Cardiac muscle cell (in vitro differentiated cells and primary cell): ENCODE results near the gene CENPP. TPM values are rescaled to one million over a fixed set of nuclear protein-coding genes. Genes with fewer than 3 reads are reported as not detected.

Experiments used
- DNase-seq, 2 donors: peaks; one replicate each; pipeline versions ENCODE4 v3.0.0 to v3.0.0-alpha.2; 2010 to 2017; ENCODE audit warnings: low read depth in 1 of 2, low spot score in 1 of 2
- H3K27ac ChIP-seq: fragments of 200-600 bp; sonication (generic); 2 replicates; pipeline ENCODE4 v1.5.1; 2016
- H3K27me3 ChIP-seq: fragments of 200-600 bp; sonication (generic); 2 replicates; pipeline ENCODE4 v1.6.0; 2016; ENCODE audit warnings: control low read depth
- H3K36me3 ChIP-seq: fragments of 200-600 bp; sonication (generic); 2 replicates; pipeline ENCODE4 v1.5.1; 2016; ENCODE audit warnings: control low read depth
- H3K4me1 ChIP-seq: fragments of 200-600 bp; sonication (generic); 2 replicates; pipeline ENCODE4 v1.8.1; 2017; ENCODE audit warnings: low read depth, mild to moderate bottlenecking, mixed run types
- H3K4me3 ChIP-seq: fragments of 200-600 bp; sonication (generic); 2 replicates; pipeline ENCODE4 v1.5.1; 2016; ENCODE audit warnings: mild to moderate bottlenecking
- H3K9me3 ChIP-seq: fragments of 200-600 bp; sonication (generic); 2 replicates; pipeline ENCODE4 v1.5.1; 2017; ENCODE audit warnings: low read depth, mild to moderate bottlenecking, control low read depth
- polyA plus RNA-seq: library from polyadenylated mRNA; unstranded; fragments of >200 nt; fragmentation: Nextera tagmentation; extraction: Ambion mirVana; gene quantifications from 2 replicates; pipeline ENCODE4 v1.2.1, GENCODE V29; 2016
- total RNA-seq: library from RNA; depleted of rRNA; stranded (reverse); fragments of >200 nt; gene quantifications from 2 replicates; pipeline ENCODE4 v1.2.3, GENCODE V29; 2016
- TF ChIP-seq, protein P1 (sequence below): IDR thresholded peaks from 2 replicates; pipeline ENCODE4 v1.5.1; 2012; ENCODE audit warnings: low read depth, mild to moderate bottlenecking, low read length

CENPP gene
- total and polyA plus RNA-seq, 2 experiments from 2014 or later: 1.6 to 5.0 TPM

GRCh38 chr9:92598382-92598781 lies 272.6 kb downstream of the CENPP start:
- Histone ChIP-seq H3K4me3 (no peak overlapping the region), H3K27me3 (no peaks in the 10 kb centered on the region), H3K4me1 (no peaks in the 10 kb centered on the region), H3K27ac (no peak overlapping the region), H3K9me3 (no peaks in the 10 kb centered on the region), H3K36me3 (no peaks in the 10 kb centered on the region)
- TF ChIP-seq, protein P1, sequence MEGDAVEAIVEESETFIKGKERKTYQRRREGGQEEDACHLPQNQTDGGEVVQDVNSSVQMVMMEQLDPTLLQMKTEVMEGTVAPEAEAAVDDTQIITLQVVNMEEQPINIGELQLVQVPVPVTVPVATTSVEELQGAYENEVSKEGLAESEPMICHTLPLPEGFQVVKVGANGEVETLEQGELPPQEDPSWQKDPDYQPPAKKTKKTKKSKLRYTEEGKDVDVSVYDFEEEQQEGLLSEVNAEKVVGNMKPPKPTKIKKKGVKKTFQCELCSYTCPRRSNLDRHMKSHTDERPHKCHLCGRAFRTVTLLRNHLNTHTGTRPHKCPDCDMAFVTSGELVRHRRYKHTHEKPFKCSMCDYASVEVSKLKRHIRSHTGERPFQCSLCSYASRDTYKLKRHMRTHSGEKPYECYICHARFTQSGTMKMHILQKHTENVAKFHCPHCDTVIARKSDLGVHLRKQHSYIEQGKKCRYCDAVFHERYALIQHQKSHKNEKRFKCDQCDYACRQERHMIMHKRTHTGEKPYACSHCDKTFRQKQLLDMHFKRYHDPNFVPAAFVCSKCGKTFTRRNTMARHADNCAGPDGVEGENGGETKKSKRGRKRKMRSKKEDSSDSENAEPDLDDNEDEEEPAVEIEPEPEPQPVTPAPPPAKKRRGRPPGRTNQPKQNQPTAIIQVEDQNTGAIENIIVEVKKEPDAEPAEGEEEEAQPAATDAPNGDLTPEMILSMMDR: no peak
- DNase-seq: no peak

GRCh38 chr9:92599938-92600461 lies 274.2 kb downstream of the CENPP start:
- DNase-seq: no peak
- H3K4me1 ChIP-seq: no peaks in the 10 kb centered on the region
- no peaks in the 10 kb centered on the region for H3K9me3 ChIP-seq
- no peaks in the 10 kb centered on the region for H3K36me3 ChIP-seq
- H3K27ac ChIP-seq: no peak overlapping the region
- H3K27me3 ChIP-seq: no peaks in the 10 kb centered on the region
- no peak overlapping the region for H3K4me3 ChIP-seq
- TF ChIP-seq, protein P1: no peak

- Histone ChIP-seq H3K9me3 (no peaks in the 10 kb centered on the region), H3K4me3 (no peak overlapping the region), H3K27me3 (no peaks in the 10 kb centered on the region), H3K4me1 (no peaks in the 10 kb centered on the region), H3K36me3 (no peaks in the 10 kb centered on the region), H3K27ac (no peak overlapping the region)
- peak in 1 of 2 donors; percentile 67 for DNase-seq
- TF ChIP-seq, protein P1: no peak
These were observed 274.9 kb downstream of the CENPP start for GRCh38 chr9:92600462-92601261.

DNA sequence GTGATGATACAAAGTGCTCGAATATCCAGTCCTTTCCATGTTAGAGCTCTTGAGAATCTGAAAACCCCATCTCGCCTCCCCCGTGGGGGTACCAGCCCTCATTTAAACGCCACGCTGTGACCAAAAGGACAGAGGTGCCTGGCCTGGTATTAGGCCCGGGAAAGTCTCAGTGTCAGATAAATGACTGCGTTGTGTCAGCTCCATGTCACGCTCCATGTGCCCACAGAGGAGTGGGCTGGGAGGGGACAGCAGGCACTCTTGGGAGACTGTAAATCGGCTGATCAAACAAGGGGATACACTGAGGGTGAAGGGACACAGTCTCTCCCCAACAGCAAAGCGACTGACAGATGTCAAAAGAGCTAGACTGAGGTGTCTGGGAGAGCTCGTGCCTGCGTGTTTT lies 275.7 kb downstream of the CENPP start:
- no peaks in the 10 kb centered on the region for H3K36me3 ChIP-seq
- no peak overlapping the region for H3K4me3 ChIP-seq
- no peaks in the 10 kb centered on the region for H3K9me3 ChIP-seq
- no peaks in the 10 kb centered on the region for H3K4me1 ChIP-seq
- DNase-seq: no peak
- no peak overlapping the region for H3K27ac ChIP-seq
- H3K27me3 ChIP-seq: no peaks in the 10 kb centered on the region
- TF ChIP-seq, protein P1: no peak

DNA sequence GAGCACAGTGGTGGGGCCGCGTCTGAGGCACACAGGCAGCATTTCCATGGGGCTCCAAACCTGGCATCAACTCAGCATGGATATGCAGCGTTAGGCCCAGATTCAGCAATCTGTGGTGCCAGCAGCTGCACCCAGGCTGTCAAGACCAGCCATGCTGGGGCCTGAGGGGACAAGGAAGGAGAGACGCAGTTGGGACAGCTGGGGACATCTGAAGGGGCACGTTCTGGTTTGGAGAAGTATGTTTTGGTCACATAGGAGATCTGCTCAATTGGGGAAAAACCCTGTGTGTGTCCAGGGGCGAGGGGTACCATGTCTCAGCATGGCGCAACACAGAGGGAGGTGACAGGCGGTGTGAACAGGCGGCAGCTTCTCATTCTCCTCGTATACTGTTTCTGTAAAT lies 276.7 kb downstream of the CENPP start:
- Histone ChIP-seq H3K9me3 (no peaks in the 10 kb centered on the region), H3K4me3 (no peak overlapping the region), H3K36me3 (no peaks in the 10 kb centered on the region), H3K27me3 (no peaks in the 10 kb centered on the region), H3K27ac (no peak overlapping the region), H3K4me1 (no peaks in the 10 kb centered on the region)
- no peak for DNase-seq
- TF ChIP-seq, protein P1: no peak
